Lower leg skin (tissue), 4 donors: ENCODE results near the gene SLC8A2. TPM values are rescaled to one million over a fixed set of nuclear protein-coding genes. Genes with fewer than 3 reads are reported as not detected.
"Not testable (repeated sequence)": the region's sequence is repeated elsewhere in the genome, so short reads cannot be mapped to it uniquely, and the experiment has no call there.

ENCODE experiments used
- DNase-seq, 2 donors: peaks; one replicate each; pipeline ENCODE4 v3.0.0-alpha.2; 2019; ENCODE audit warnings: low spot score in 2 of 2
- H3K4me3 ChIP-seq: fragments of 200-600 bp; sonication (generic); 2 replicates; pipeline ENCODE4 v1.5.1; 2017; ENCODE audit warnings: mild to moderate bottlenecking, low read depth; ENCODE audit not compliant: poor library complexity, severe bottlenecking
- POLR2A ChIP-seq, 2 donors: fragments of 450-650 bp; IDR thresholded peaks; one replicate each; pipeline ENCODE4 v1.6.1; 2016 to 2017; ENCODE audit warnings: antibody characterized with exemption in 2 of 2, mild to moderate bottlenecking in 1 of 2, moderate library complexity in 1 of 2
- WGBS, 2 donors: methylation state at CpG; one replicate each; pipeline ENCODE4 v1.1.5; 2018; 5-methylcytosine and 5-hydroxymethylcytosine counted together
- intact Hi-C: fragments of 100-400 bp; cut with DNase I; formaldehyde crosslinking; loops from one replicate; pipeline ENCODE4 v1.15.0; 2023; ENCODE audit warnings: low total_unique reads
- total RNA-seq, 4 donors: library from RNA; depleted of rRNA; stranded (reverse); fragments of >200 nt; gene quantifications; one replicate each; pipeline ENCODE4 v1.1.0, GENCODE V29; 2016
- TF ChIP-seq, protein P1 (sequence below), 3 donors: fragments of 450-650 bp; IDR thresholded peaks; one replicate each; pipeline ENCODE4 v1.5.1; 2016; ENCODE audit warnings: antibody characterized with exemption in 3 of 3, mild to moderate bottlenecking in 3 of 3, moderate library complexity in 2 of 3

SLC8A2 gene
- total RNA-seq, 4 donors from 2014 or later, result 0.38 to 2.3 (median 1.6) TPM; not detected in 1

DNA sequence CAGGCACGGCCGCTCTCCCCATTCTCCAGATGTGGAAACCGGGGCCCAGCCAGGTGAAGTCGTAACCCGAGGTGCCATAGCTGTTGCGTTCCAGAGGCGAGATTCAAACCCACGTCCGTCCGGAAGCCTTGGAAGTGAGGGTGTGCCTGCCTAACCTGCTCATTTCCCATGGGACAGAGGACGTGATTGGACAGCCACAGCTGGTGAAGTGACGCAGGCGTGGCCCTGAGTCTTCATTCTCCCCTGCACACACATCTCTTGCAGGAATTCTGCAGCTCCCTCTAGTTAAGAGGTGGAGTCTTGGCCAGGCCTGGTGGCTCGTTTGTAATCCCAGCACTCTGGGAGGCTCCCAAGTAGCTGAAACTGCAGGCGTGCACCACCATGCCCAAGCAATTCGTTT, 69.2 kb downstream of the SLC8A2 start:
- H3K4me3 ChIP-seq, result no peak overlapping the region
- intact Hi-C loops, result loop anchor here (10.0 kb wide), 1 partner anchor 98 kb away; the partner anchor contains the start of gene C5AR1
- no peak for TF ChIP-seq POLR2A (IDR thresholded peaks at IDR 0.05)
- TF ChIP-seq, protein P1, sequence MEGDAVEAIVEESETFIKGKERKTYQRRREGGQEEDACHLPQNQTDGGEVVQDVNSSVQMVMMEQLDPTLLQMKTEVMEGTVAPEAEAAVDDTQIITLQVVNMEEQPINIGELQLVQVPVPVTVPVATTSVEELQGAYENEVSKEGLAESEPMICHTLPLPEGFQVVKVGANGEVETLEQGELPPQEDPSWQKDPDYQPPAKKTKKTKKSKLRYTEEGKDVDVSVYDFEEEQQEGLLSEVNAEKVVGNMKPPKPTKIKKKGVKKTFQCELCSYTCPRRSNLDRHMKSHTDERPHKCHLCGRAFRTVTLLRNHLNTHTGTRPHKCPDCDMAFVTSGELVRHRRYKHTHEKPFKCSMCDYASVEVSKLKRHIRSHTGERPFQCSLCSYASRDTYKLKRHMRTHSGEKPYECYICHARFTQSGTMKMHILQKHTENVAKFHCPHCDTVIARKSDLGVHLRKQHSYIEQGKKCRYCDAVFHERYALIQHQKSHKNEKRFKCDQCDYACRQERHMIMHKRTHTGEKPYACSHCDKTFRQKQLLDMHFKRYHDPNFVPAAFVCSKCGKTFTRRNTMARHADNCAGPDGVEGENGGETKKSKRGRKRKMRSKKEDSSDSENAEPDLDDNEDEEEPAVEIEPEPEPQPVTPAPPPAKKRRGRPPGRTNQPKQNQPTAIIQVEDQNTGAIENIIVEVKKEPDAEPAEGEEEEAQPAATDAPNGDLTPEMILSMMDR (IDR thresholded peaks at IDR 0.05), result no peak
- no peak for DNase-seq
- WGBS, 2 donors, result 80 to 82% methylated on average over 16 of the region's 16 CpGs

DNA sequence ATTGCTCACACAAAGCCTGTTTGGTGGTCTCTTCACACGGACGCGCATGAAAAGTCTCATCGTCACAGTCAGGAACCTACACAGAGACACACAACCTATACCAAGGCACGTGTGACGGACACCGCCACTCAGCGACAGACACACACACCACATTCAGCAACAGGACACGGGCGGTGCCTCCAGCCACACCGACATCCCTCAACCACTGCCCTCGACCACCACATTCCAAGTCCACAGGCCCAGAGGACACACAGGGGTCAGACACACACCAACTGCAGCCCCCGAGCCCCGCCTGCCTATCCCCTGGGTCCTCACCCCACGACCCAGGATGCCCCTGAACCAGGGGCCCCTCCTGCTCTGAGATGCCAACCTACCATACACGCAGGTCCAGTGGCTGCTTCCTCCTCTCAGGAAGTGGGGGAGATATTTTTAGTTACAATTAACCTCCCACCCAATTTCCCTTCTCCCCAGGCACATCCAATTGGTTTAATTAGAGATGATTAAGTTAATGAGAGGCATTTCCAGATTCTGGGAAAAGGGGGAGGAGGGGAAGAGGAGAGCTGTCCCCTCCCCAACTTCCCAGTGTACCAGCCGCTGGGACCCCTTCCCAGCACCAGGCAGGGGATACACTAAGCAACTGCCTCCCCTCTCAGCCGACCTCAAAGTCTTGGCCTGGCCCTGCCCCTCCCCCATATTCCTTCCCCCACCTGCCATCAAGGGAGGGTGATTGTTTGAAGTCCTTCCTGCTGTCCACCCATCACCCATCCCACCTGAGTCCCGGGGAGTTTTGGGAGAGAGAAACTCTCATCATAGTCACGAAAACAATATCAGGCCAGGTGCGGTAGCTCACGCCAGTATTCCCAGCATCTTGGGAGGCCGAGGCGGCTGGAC, 72.7 kb downstream of the SLC8A2 start:
- H3K4me3 ChIP-seq, result no peak overlapping the region
- TF ChIP-seq, protein P1 (IDR thresholded peaks at IDR 0.05), result no peak
- no peak for TF ChIP-seq POLR2A (IDR thresholded peaks at IDR 0.05)
- whole genome bisulfite sequencing, 2 donors, result 51 to 55% methylated on average over 24 of the region's 24 CpGs
- intact Hi-C loops, result no loop called here
- DNase-seq, result no peak

DNA sequence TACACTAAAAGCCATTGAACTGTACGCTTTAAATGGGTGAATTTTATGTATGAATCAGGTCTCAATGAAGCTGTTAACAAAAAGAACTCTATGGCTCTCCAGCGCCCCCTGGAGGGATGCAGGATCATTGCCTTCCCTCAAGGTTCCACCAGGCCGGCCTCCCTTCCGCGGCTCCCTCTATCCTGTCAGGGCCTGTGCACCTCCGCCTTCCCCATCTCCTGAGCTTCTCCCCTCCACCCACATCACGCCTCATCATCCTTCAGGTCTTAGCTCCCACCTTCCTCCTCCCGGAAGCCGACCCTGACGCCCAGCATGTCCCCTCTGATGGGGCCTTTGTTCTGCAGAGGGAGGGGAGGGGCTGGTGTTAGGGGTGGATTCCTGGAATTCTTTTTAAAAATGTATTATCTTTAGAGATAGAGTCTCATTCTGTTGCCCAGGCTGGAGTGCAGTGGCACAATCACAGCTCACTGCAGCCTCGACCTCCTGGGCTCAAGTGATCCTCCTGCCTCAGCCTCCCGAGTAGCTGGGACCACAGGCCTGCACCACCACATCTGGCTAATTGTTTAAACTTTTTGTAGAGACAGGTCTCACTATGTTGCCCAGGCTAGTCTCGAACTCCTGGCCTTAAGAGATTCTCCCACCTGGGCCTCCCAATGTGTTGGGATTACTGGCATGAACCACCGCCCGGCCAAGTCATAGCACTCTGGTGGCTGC, 80.0 kb downstream of the SLC8A2 start:
- intact Hi-C loops, result no loop called here
- no peak for TF ChIP-seq POLR2A (IDR thresholded peaks at IDR 0.05)
- TF ChIP-seq, protein P1 (IDR thresholded peaks at IDR 0.05), result peak in 2 of 3 donors; percentile 12 to 62
- no peak overlapping the region for H3K4me3 ChIP-seq
- 35% methylated on average over 15 of the region's 15 CpGs for WGBS, 2 donors
- peak; percentile 60 to 93 for DNase-seq

DNA sequence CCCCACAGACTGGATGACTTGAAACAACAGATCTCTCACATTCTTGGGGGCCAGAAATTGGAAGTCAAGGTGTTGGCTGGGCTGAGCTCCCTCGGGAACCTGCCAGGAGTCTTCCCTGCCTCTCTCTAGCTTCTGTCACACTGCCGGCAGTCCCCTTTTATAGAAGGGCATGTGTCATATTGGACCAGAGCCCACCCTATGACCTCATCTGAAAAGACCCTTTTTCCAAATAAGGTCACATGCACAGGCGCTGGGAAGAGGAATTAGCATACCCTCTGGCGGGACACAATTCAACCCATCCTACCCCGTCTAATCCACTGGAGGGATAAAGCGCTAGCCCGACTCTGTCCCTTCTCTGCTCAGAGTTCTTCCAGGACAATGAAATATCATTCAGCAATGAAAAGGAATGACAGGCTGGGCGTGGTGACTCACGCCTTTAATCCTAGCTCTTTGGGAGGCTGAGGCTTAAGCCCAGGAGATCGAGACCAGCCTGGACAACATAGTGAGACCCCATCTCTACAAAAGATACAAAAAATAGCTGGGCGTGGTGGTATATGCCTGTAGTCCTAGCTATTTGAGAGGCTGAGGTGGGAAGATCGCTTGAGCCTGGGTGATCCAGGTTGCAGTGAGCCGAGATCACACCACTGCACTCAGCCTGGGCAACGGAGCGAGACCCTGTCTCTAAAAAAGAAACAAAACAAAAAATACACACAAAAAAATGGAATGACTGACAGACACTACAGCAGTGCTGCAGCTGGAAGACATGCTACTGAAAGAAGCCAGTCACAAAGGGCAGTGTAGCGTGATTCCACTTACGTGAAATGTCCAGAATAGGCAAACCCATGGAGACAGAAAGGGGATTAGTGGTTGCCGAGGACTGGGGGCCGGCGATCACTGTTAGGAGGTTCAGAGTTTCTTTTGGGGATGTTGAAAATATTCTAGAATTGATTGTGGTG, 80.9 kb downstream of the SLC8A2 start:
- intact Hi-C loops, result no loop called here
- no peak for TF ChIP-seq POLR2A (IDR thresholded peaks at IDR 0.05)
- TF ChIP-seq, protein P1 (IDR thresholded peaks at IDR 0.05), result no peak
- DNase-seq, result no peak
- no peak overlapping the region for H3K4me3 ChIP-seq
- WGBS, 2 donors, result 75 to 77% methylated on average over 20 of the region's 20 CpGs

DNA sequence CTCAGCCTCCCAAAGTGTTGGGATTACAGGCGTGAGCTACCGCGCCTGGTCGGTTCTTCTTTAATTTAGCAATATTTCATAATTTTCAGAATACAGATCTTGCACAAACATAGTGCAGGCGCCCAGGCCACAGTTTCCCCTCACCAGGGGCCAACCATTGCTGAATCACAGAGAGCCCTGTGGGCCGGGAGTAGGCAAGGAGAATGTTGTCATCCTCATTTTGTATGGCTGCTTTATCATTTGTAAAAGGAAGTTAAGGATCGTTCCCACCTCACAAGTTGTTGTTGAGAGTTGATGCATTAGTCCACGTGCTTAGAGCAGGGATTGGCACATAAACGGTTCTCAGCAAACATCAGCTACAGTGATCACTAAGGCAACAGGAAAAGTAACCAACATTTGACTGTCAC, 82.5 kb downstream of the SLC8A2 start:
- TF ChIP-seq, protein P1 (IDR thresholded peaks at IDR 0.05), result no peak
- TF ChIP-seq POLR2A (IDR thresholded peaks at IDR 0.05), result no peak
- no peak overlapping the region for H3K4me3 ChIP-seq
- intact Hi-C loops, result no loop called here
- no peak for DNase-seq
- 72 to 82% methylated on average over 9 of the region's 9 CpGs for WGBS, 2 donors

DNA sequence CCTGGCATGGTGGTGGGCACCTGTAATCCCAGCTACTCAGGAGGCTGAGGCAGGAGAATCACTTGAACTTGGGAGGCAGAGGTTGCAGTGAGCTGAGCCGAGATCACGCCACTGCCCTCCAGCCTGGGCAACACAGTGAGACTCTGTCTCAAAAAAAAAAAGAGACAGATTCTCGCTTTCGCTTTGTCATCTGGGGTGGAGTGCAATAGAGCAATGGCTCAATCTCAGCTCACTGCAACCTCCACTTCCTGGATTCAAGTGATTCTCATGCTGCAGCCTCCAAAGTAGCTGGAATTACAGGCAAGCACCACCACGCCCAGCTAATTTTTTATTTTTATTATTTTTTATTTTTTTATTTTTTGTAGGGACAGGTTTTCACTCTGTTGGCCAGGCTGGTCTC, 83.0 kb downstream of the SLC8A2 start:
- H3K4me3 ChIP-seq, DNase-seq, intact Hi-C loops: not testable (repeated sequence)
- WGBS, 2 donors, result 80 to 88% methylated on average over 5 of the region's 5 CpGs

DNA sequence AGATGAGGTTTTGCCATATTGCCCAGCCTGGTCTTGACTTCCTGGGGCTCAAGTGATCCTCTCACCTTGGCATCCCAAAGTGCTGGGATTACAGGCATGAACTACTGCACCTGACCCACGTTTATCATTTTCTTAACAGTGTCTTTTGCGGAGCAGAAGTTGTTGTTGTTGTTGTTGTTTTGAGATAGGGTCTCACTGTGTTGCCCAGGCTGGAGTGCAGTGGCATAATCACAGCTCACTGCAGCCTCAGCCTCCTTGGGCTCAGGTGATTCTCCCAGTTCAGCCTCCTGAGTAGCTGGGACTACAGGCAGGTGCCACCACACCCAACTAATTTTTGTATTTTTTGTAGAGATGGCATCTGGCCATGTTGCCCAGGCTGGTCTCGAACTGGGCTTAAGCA, 84.1 kb downstream of the SLC8A2 start:
- intact Hi-C loops, DNase-seq, H3K4me3 ChIP-seq: not testable (repeated sequence)
- WGBS, 2 donors, result 83 to 87% methylated on average over 3 of the region's 3 CpGs

DNA sequence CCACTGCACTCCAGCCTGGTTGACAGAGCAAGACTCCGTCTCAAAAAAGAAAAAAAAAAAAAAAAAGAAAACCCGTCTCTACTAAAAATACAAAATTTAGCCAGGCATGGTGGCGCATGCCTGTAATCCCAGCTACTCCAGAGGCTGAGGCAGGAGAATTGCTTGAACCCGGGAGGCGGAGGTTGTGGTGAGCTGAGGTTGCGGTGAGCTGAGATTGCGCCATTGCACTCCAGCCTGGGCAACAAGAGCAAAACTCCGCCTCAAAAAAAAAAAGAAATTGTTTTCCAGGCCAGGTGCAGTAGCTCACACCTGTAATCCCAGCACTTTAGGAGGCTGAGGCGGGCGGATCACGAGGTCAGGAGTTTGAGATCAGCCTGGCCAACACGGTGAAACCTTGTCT, 85.1 kb downstream of the SLC8A2 start:
- intact Hi-C loops, H3K4me3 ChIP-seq, DNase-seq: not testable (repeated sequence)
- 80 to 86% methylated on average over 12 of the region's 12 CpGs for whole genome bisulfite sequencing, 2 donors
